Trophoblast cell (in vitro differentiated cells and primary cell): Measurements from ENCODE around the gene ATP13A3.

ENCODE experiments used
- DNase-seq, 2 donors: peaks; one replicate each; pipeline ENCODE4 v3.0.0-alpha.2; 2016
- H2AFZ ChIP-seq: 2 replicates; pipeline ENCODE4 v1.6.1; 2013; ENCODE audit warnings: low read length, moderate library complexity, mild to moderate bottlenecking; ENCODE audit not compliant: insufficient read depth, poor library complexity
- H2AK5ac ChIP-seq: 2 replicates; pipeline ENCODE4 v1.6.1; 2013; ENCODE audit warnings: mild to moderate bottlenecking, low read length
- H2BK120ac ChIP-seq: 2 replicates; pipeline ENCODE4 v1.6.1; 2013; ENCODE audit warnings: low read length, mild to moderate bottlenecking, moderate library complexity; ENCODE audit not compliant: insufficient read depth, poor library complexity
- H2BK12ac ChIP-seq: 2 replicates; pipeline ENCODE4 v1.6.1; 2013; ENCODE audit warnings: mild to moderate bottlenecking, low read length, moderate library complexity
- H2BK5ac ChIP-seq: 2 replicates; pipeline ENCODE4 v1.6.1; 2013; ENCODE audit warnings: low read length, low read depth, moderate library complexity, mild to moderate bottlenecking; ENCODE audit not compliant: poor library complexity
- H3K14ac ChIP-seq: 2 replicates; pipeline ENCODE4 v1.6.1; 2013; ENCODE audit warnings: mild to moderate bottlenecking, low read length
- H3K18ac ChIP-seq: 2 replicates; pipeline ENCODE4 v1.6.1; 2013; ENCODE audit warnings: mild to moderate bottlenecking, low read length
- H3K23ac ChIP-seq: 2 replicates; pipeline ENCODE4 v1.6.1; 2013; ENCODE audit warnings: low read length
- H3K27ac ChIP-seq: 2 replicates; pipeline ENCODE4 v1.5.1; 2013; ENCODE audit warnings: low read depth, mild to moderate bottlenecking, inconsistent platforms, low read length, moderate library complexity
- H3K27me3 ChIP-seq: 2 replicates; pipeline ENCODE4 v1.6.1; 2013; ENCODE audit warnings: inconsistent platforms, mild to moderate bottlenecking, low read length, moderate library complexity; ENCODE audit not compliant: insufficient read depth
- H3K36me3 ChIP-seq, 2 experiments: 1 replicate in 1 of 2; 2 replicates in 1 of 2; pipeline ENCODE4 v1.6.1; 2013; ENCODE audit warnings: low read length in 2 of 2, mild to moderate bottlenecking in 2 of 2, moderate library complexity in 1 of 2; ENCODE audit not compliant: insufficient read depth in 2 of 2, control insufficient read depth in 1 of 2
- H3K4ac ChIP-seq: 2 replicates; pipeline ENCODE4 v1.6.1; 2013; ENCODE audit warnings: low read depth, mild to moderate bottlenecking, low read length, moderate library complexity
- H3K4me1 ChIP-seq, 2 experiments: 1 replicate in 1 of 2; 2 replicates in 1 of 2; pipeline ENCODE4 v1.6.1; 2013; ENCODE audit warnings: low read length in 2 of 2, mild to moderate bottlenecking in 2 of 2, moderate library complexity in 1 of 2; ENCODE audit not compliant: insufficient read depth in 2 of 2, control insufficient read depth in 1 of 2
- H3K4me2 ChIP-seq: 2 replicates; pipeline ENCODE4 v1.6.1; 2013; ENCODE audit warnings: inconsistent platforms, mild to moderate bottlenecking, low read length, moderate library complexity
- H3K4me3 ChIP-seq: 2 replicates; pipeline ENCODE4 v1.5.1; 2013; ENCODE audit warnings: mild to moderate bottlenecking, low read depth, low read length, inconsistent platforms
- H3K79me1 ChIP-seq: one replicate; pipeline ENCODE4 v1.6.1; 2013; ENCODE audit warnings: low read length
- H3K79me2 ChIP-seq: 2 replicates; pipeline ENCODE4 v1.6.1; 2013; ENCODE audit warnings: low read length, mild to moderate bottlenecking; ENCODE audit not compliant: control insufficient read depth, insufficient read depth, poor library complexity
- H3K9ac ChIP-seq: 2 replicates; pipeline ENCODE4 v1.6.1; 2013; ENCODE audit warnings: mild to moderate bottlenecking, low read length
- H3K9me3 ChIP-seq: 2 replicates; pipeline ENCODE4 v1.6.1; 2013; ENCODE audit warnings: low read depth, mild to moderate bottlenecking, control low read depth, inconsistent platforms, low read length; ENCODE audit not compliant: insufficient read depth
- H4K12ac ChIP-seq: 2 replicates; pipeline ENCODE4 v1.6.1; 2013; ENCODE audit warnings: low read depth, mild to moderate bottlenecking, low read length, moderate library complexity
- H4K8ac ChIP-seq: 2 replicates; pipeline ENCODE4 v1.6.1; 2013; ENCODE audit warnings: low read depth, mild to moderate bottlenecking, low read length, moderate library complexity
- H4K91ac ChIP-seq: one replicate; pipeline ENCODE4 v1.6.1; 2013; ENCODE audit warnings: low read depth, mild to moderate bottlenecking, low read length, moderate library complexity
- WGBS: extraction: QIAGEN DNeasy Blood & Tissue Kit; methylation state at CpG from one replicate; pipeline ENCODE4 v1.1.7; 2013; ENCODE audit warnings: missing lambda C conversion rate; ENCODE audit not compliant: insufficient read length, insufficient coverage; ENCODE audit errors: extremely low coverage; 5-methylcytosine and 5-hydroxymethylcytosine counted together

Gene ATP13A3

DNA sequence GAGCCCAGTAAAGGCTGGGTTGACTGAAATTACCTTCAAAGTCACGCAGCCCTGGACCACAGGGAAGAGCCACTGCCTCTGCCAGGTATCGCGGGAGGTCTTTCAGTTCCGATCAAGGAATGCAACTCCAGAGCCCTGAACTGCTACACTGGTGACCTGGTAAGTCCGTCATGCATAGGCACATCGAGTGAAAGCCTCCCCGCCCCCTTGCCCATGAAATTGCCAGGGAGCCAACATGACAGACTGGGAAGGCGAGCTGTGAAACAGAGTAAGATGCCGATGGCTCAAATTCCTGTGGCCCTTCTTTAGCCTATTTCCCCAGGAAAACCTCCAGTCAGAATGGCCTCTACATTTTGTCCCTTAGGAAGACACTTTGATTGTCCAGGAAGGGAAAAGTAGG lies 85.5 kb downstream of the ATP13A3 start:
- Histone ChIP-seq H3K23ac (no peak overlapping the region), H3K9ac (no peak overlapping the region), H3K79me2 (no peaks in the 10 kb centered on the region), H2BK5ac (no peak overlapping the region), H3K4me3 (no peak overlapping the region), H2AK5ac (no peak overlapping the region), H3K27ac (no peak overlapping the region), H3K36me3 (peaks cover 1 to 2% of the 10 kb centered on the region in 2 experiments), H3K14ac (no peak overlapping the region), H4K12ac (no peak overlapping the region), H2BK12ac (no peak overlapping the region), H3K4ac (no peak overlapping the region), H4K91ac (no peak overlapping the region), H3K18ac (no peak overlapping the region), H2AFZ (no peak overlapping the region), H3K9me3 (no peaks in the 10 kb centered on the region), H3K4me2 (no peak overlapping the region), H3K79me1 (no peaks in the 10 kb centered on the region), H3K27me3 (peaks cover 6% of the 10 kb centered on the region), H3K4me1 (no peaks in the 10 kb centered on the region), H4K8ac (no peak overlapping the region), H2BK120ac (no peak overlapping the region)
- no CpG with 5 or more reads among the region's 9 CpGs for WGBS
- DNase-seq, result no peak

DNA sequence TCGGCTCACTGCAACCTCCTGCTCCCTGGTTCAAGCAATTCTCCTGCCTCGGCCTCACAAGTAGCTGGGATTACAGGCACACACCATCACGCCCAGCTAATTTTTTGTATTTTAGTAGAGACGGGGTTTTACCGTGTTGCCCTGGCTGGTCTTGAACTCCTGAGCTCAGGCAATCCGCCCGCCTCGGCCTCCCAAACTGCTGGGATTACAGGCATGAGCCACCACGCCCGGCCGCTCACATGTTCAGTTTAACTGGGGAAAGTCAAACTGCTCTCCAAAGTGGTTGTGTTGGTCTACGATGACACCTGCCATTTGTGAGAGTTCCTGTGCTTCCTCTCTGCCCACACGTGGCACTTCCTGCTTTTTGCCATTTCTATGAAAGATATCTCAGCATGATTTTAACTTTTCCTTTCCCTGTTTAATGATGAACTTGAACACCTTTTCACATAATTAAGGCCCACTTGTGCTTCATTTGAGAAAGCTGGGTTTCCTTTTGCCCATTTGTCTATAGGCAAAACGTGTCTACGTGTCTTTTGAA lies 86.9 kb downstream of the ATP13A3 start:
- H3K23ac ChIP-seq, result no peak overlapping the region
- H2BK5ac ChIP-seq, result no peak overlapping the region
- H3K4ac ChIP-seq, result no peak overlapping the region
- H2AK5ac ChIP-seq, result no peak overlapping the region
- no CpG with 5 or more reads among the region's 15 CpGs for WGBS
- no peak overlapping the region for H2BK12ac ChIP-seq
- no peaks in the 10 kb centered on the region for H3K4me1 ChIP-seq
- H3K79me2 ChIP-seq, result no peaks in the 10 kb centered on the region
- H2AFZ ChIP-seq, result no peak overlapping the region
- no peak overlapping the region for H3K14ac ChIP-seq
- H3K27me3 ChIP-seq, result peaks cover 6% of the 10 kb centered on the region
- H3K4me2 ChIP-seq, result no peak overlapping the region
- no peak overlapping the region for H3K27ac ChIP-seq
- no peak overlapping the region for H4K8ac ChIP-seq
- H3K9me3 ChIP-seq, result no peaks in the 10 kb centered on the region
- H2BK120ac ChIP-seq, result no peak overlapping the region
- H3K4me3 ChIP-seq, result no peak overlapping the region
- H3K9ac ChIP-seq, result no peak overlapping the region
- no peak overlapping the region for H3K18ac ChIP-seq
- H4K12ac ChIP-seq, result no peak overlapping the region
- no peak overlapping the region for H4K91ac ChIP-seq
- no peak for DNase-seq
- no peaks in the 10 kb centered on the region for H3K79me1 ChIP-seq
- peaks cover 0 to 1% of the 10 kb centered on the region in 2 experiments for H3K36me3 ChIP-seq

DNA sequence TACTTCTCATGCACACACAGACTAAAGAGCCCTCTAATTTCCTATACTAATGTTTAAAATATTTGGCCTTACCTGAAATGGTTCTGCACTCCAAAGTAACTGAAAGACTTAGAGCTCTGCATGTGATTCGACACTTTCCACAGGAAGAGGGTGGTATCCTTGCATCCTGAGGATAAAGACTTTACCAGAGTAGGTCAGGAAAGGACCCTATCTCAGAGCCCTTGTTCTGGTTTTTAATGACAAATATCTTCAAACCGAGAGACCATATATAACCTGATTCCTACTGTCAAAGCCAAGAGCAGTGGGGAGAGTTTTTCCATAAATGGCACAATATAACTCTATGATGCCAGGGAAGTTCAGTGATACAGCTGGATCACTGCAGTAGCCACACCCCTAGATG lies 87.6 kb downstream of the ATP13A3 start, which contains the start of gene GP5:
Gene GP5 (minus strand): TSS at position 101 of the 400 bp plus-strand sequence. CDS start 984 bp downstream, outside the sequence.
- H3K79me2 ChIP-seq, result no peaks in the 10 kb centered on the region
- no peak within 1 kb of the TSS for H2BK5ac ChIP-seq
- H4K12ac ChIP-seq, result no peak within 1 kb of the TSS
- WGBS, result no CpG with 5 or more reads among the region's 2 CpGs
- no peaks in the 10 kb centered on the region for H3K9me3 ChIP-seq
- H3K4me3 ChIP-seq, result no peak within 1 kb of the TSS
- H3K4me2 ChIP-seq, result peak within 1 kb of the TSS; percentile 38
- no peak within 1 kb of the TSS for H3K4ac ChIP-seq
- H4K8ac ChIP-seq, result no peak within 1 kb of the TSS
- H2AK5ac ChIP-seq, result no peak within 1 kb of the TSS
- no peak for DNase-seq
- H3K9ac ChIP-seq, result no peak within 1 kb of the TSS
- no peaks in the 10 kb centered on the region for H3K79me1 ChIP-seq
- no peaks in the 10 kb centered on the region for H3K4me1 ChIP-seq
- no peaks in the 10 kb centered on the region for H3K36me3 ChIP-seq
- no peak within 1 kb of the TSS for H3K18ac ChIP-seq
- no peak within 1 kb of the TSS for H3K27ac ChIP-seq
- H2BK12ac ChIP-seq, result no peak within 1 kb of the TSS
- H3K27me3 ChIP-seq, result peaks cover 6% of the 10 kb centered on the region
- no peak within 1 kb of the TSS for H2BK120ac ChIP-seq
- no peak within 1 kb of the TSS for H2AFZ ChIP-seq
- no peak within 1 kb of the TSS for H4K91ac ChIP-seq
- H3K14ac ChIP-seq, result no peak within 1 kb of the TSS
- H3K23ac ChIP-seq, result no peak within 1 kb of the TSS

DNA sequence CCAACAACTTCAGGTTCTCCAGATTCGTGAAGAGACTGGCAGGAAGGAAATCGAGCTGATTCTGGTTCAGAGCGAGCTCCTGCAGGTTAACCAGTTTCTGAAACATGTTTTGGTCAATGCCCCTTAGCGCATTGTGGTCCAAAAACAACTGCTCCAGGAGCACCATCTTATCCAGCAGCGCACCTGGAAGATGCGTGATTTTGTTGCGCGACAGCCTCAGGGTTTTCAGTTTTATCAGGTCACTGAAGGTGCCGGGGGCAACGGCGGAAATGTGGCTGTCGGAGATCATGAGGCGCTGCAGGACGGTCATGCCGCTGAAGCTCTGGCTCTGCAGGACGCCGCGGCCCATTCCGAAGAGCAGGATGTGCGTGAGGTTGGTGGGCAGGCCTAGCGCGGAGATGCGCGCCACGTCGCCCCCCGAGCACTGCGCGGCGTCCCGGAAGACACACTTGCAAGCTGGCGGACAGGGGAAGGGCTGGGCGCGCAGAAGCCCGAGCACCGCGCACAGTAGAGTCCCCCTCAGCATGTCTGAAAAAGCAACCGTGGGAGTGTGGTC lies 89.0 kb downstream of the ATP13A3 start:
- Histone ChIP-seq H2AFZ (no peak overlapping the region), H2AK5ac (no peak overlapping the region), H3K4me3 (no peak overlapping the region), H3K79me1 (no peaks in the 10 kb centered on the region), H4K8ac (no peak overlapping the region), H3K14ac (no peak overlapping the region), H3K27ac (no peak overlapping the region), H4K91ac (no peak overlapping the region), H2BK12ac (no peak overlapping the region), H3K9me3 (no peaks in the 10 kb centered on the region), H3K4me2 (peak overlapping the region; percentile 38), H3K23ac (no peak overlapping the region), H3K27me3 (peaks cover 6% of the 10 kb centered on the region), H3K4ac (no peak overlapping the region), H2BK120ac (no peak overlapping the region), H3K18ac (no peak overlapping the region), H3K36me3 (no peaks in the 10 kb centered on the region), H3K9ac (no peak overlapping the region), H2BK5ac (no peak overlapping the region), H4K12ac (no peak overlapping the region), H3K79me2 (no peaks in the 10 kb centered on the region), H3K4me1 (no peaks in the 10 kb centered on the region)
- DNase-seq, result no peak
- no CpG with 5 or more reads among the region's 38 CpGs for WGBS
